ENCODE measurements around the gene SHISA4.
"Not testable (repeated sequence)": the region's sequence is repeated elsewhere in the genome, so short reads cannot be mapped to it uniquely, and the experiment has no call there.

DNA sequence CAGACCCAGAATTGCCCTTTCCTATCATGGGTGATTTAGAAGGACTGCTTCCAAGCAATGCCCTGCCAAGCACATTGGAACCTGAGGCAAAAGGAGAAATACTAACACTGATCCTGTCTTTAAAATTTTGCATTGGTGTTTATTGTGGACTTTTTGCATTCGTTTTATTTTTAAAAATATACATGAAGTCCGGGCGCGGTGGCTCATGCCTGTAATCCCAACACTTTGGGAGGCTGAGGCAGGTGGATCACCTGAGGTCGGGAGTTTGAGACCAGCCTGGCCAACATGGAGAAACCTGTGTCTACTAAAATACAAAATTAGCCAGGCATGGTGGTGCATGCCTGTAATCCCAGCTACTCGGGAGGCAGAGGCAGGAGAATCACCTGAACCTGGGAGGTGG lies 12.3 kb downstream of the SHISA4 start:
- TF ChIP-seq CTCF (IDR thresholded peaks at IDR 0.05; ENCODE audit: borderline replicate concordance, extremely low read depth, low read length, poor library complexity, severe bottlenecking); EZH2 (IDR thresholded peaks at IDR 0.05; ENCODE audit: borderline replicate concordance, low read depth, low read length, severe bottlenecking): not testable (repeated sequence)

All from DND-41 (cell line).